ENCODE data around the gene DLGAP1. TPM values are rescaled to one million over a fixed set of nuclear protein-coding genes. Genes with fewer than 3 reads are reported as not detected.

DLGAP1 gene
- polyA plus RNA-seq, 1 of the 3 experiments (the other 2 are of a cell fraction), result not detected

DNA sequence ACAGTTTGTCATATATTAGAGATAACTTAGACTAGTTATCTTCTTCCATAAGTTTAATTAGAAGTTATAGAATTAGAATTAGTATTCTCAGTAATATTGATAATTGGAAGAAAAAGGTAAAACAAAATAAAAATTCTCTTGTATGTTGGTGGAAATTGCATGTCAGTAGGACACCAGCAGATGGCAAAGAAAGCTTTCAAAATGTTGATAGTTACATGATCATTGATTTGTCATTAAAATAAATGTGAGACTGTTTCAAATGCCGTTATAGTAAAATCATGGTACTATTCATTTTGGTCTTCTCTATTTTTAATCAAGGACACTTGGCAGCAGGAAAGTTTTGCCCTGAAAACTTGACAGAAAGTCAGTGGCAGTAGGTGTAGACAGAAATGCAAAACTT is 734.9 kb downstream of the DLGAP1 start:
- ChIA-PET POLR2A (no interaction called here), CTCF (no interaction called here)
- no peak overlapping the region for H3K4me3 ChIP-seq (ENCODE audit: low read depth in 2 of 2, low read length in 1 of 2)
- no peaks in the 10 kb centered on the region for H3K36me3 ChIP-seq (replicated peaks in 1 of 2; ENCODE audit: control insufficient read depth in 1 of 2, insufficient read depth in 2 of 2, low read length in 1 of 2)
- H3K9ac ChIP-seq, result no peak overlapping the region
- H3K9me2 ChIP-seq, result no peaks in the 10 kb centered on the region
- H3K4me2 ChIP-seq, result no peak overlapping the region
- H3K4me1 ChIP-seq (ENCODE audit: control insufficient read depth in 1 of 2, insufficient read depth in 2 of 2, low read depth in 1 of 2, low read length in 1 of 2), result peaks cover 0 to 17% of the 10 kb centered on the region in 2 experiments; a peak in 1 of 4 replicates
- TF ChIP-seq REST (IDR thresholded peaks at IDR 0.05; ENCODE audit: low read depth, low read length) (no peak), POLR2AphosphoS5 (IDR thresholded peaks at IDR 0.05; ENCODE audit: low read depth, low read length) (no peak), SMC3 (IDR thresholded peaks at IDR 0.05; ENCODE audit: low read depth, low read length) (no peak), GATA2 (CRISPR knock-in tag; IDR thresholded peaks at IDR 0.05) (no peak), TAF1 (IDR thresholded peaks at IDR 0.05; ENCODE audit: borderline replicate concordance, low read depth, low read length) (no peak), NFIC (IDR thresholded peaks at IDR 0.05; ENCODE audit: borderline replicate concordance) (no peak), RFX5 (IDR thresholded peaks at IDR 0.05; ENCODE audit: low read length) (no peak), GABPA (IDR thresholded peaks at IDR 0.05; ENCODE audit: low read depth) (no peak), FOSL2 (IDR thresholded peaks at IDR 0.05; ENCODE audit: borderline replicate concordance, low read depth) (no peak), SIN3A (IDR thresholded peaks at IDR 0.05; ENCODE audit: borderline replicate concordance, low read depth, low read length) (no peak), JUND (IDR thresholded peaks at IDR 0.05) (no peak), FOXM1 (IDR thresholded peaks at IDR 0.05; ENCODE audit: low read depth) (no peak), RAD21 (IDR thresholded peaks at IDR 0.05; ENCODE audit: low read length) (no peak)
- TF ChIP-seq, protein P1, sequence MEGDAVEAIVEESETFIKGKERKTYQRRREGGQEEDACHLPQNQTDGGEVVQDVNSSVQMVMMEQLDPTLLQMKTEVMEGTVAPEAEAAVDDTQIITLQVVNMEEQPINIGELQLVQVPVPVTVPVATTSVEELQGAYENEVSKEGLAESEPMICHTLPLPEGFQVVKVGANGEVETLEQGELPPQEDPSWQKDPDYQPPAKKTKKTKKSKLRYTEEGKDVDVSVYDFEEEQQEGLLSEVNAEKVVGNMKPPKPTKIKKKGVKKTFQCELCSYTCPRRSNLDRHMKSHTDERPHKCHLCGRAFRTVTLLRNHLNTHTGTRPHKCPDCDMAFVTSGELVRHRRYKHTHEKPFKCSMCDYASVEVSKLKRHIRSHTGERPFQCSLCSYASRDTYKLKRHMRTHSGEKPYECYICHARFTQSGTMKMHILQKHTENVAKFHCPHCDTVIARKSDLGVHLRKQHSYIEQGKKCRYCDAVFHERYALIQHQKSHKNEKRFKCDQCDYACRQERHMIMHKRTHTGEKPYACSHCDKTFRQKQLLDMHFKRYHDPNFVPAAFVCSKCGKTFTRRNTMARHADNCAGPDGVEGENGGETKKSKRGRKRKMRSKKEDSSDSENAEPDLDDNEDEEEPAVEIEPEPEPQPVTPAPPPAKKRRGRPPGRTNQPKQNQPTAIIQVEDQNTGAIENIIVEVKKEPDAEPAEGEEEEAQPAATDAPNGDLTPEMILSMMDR (IDR thresholded peaks at IDR 0.05), result no peak; the same call in 1 of the 2 replicates
- no peaks in the 10 kb centered on the region for H3K79me2 ChIP-seq (ENCODE audit: insufficient read depth)
- H3K9me3 ChIP-seq, result no peaks in the 10 kb centered on the region
- H3F3A ChIP-seq (replicated peaks; ENCODE audit: insufficient read depth), result no peaks in the 10 kb centered on the region
- no peak overlapping the region for H2AFZ ChIP-seq (ENCODE audit: low read depth)
- DNase-seq, result no peak
- H3K27ac ChIP-seq (ENCODE audit: low read depth in 2 of 2, low read length in 1 of 2), result no peak overlapping the region
- 41% methylated on average over 1 of the region's 1 CpG for WGBS (ENCODE audit: low lambda C conversion rate)
- H4K20me1 ChIP-seq (ENCODE audit: insufficient read depth), result no peaks in the 10 kb centered on the region
- H3K27me3 ChIP-seq (ENCODE audit: insufficient read depth), result peaks cover 20% of the 10 kb centered on the region
